ENCODE data around the gene MAP2K5. TPM values are rescaled to one million over a fixed set of nuclear protein-coding genes. Genes with fewer than 3 reads are reported as not detected.

Gene MAP2K5
- 18.1 and 21.7 TPM in 2 replicates for total RNA-seq

- intact Hi-C loops (cut with micrococcal nuclease) = loop anchor here (2.0 to 5.0 kb wide), 3 partner anchors 22 to 300 kb away; partner anchors contain the start of gene C15orf61
These were observed at the start of gene MAP2K5 for GRCh38 chr15:67542420-67543347. TSS of gene MAP2K5 (plus strand) at chr15:67542703. CDS start at chr15:67543336, 633 bp downstream.

- intact Hi-C loops (cut with micrococcal nuclease) = no loop called here
These were observed 46.9 kb upstream of the MAP2K5 start for GRCh38 chr15:67495585-67495984.

GRCh38 chr15:67501177-67501835, 41.2 kb upstream of the MAP2K5 start:
- intact Hi-C loops (cut with micrococcal nuclease) = loop anchor here (5.0 kb wide), 1 partner anchor 336 kb away; no protein-coding TSS in a partner anchor

- intact Hi-C loops (cut with micrococcal nuclease) = loop anchor here (5.0 kb wide), 1 partner anchor 335 kb away; no protein-coding TSS in a partner anchor
These were observed 40.6 kb upstream of the MAP2K5 start for GRCh38 chr15:67501836-67502461.

- intact Hi-C loops (cut with micrococcal nuclease) = loop anchor here (5.0 kb wide), 1 partner anchor 333 kb away; no protein-coding TSS in a partner anchor
These were observed 38.4 kb upstream of the MAP2K5 start for GRCh38 chr15:67504056-67504455.

- intact Hi-C loops (cut with micrococcal nuclease) = loop anchor here (5.0 kb wide), 1 partner anchor 333 kb away; no protein-coding TSS in a partner anchor
These were observed 37.7 kb upstream of the MAP2K5 start for GRCh38 chr15:67504796-67505195.

- intact Hi-C loops (cut with micrococcal nuclease) = no loop called here
These were observed 36.6 kb upstream of the MAP2K5 start for GRCh38 chr15:67505675-67506572.

- intact Hi-C loops (cut with micrococcal nuclease) = no loop called here
These were observed 35.4 kb upstream of the MAP2K5 start for GRCh38 chr15:67506775-67507747.

GRCh38 chr15:67508407-67508806, 34.1 kb upstream of the MAP2K5 start:
- intact Hi-C loops (cut with micrococcal nuclease) = no loop called here

GRCh38 chr15:67509918-67510317, 32.6 kb upstream of the MAP2K5 start:
- intact Hi-C loops (cut with micrococcal nuclease) = no loop called here

- intact Hi-C loops (cut with micrococcal nuclease) = no loop called here
These were observed 31.8 kb upstream of the MAP2K5 start for GRCh38 chr15:67510597-67511190.

GRCh38 chr15:67511606-67512005, 30.9 kb upstream of the MAP2K5 start:
- intact Hi-C loops (cut with micrococcal nuclease) = no loop called here

GRCh38 chr15:67512140-67512539, 30.4 kb upstream of the MAP2K5 start:
- intact Hi-C loops (cut with micrococcal nuclease) = no loop called here

GRCh38 chr15:67512933-67513714, 29.4 kb upstream of the MAP2K5 start:
- intact Hi-C loops (cut with micrococcal nuclease) = no loop called here

- intact Hi-C loops (cut with micrococcal nuclease) = no loop called here
These were observed 27.4 kb upstream of the MAP2K5 start for GRCh38 chr15:67515090-67515489.

GRCh38 chr15:67515557-67515956, 26.9 kb upstream of the MAP2K5 start:
- intact Hi-C loops (cut with micrococcal nuclease) = no loop called here

GRCh38 chr15:67520321-67521028, 22.0 kb upstream of the MAP2K5 start:
- intact Hi-C loops (cut with micrococcal nuclease) = loop anchor here (1.0 to 10.0 kb wide), 5 partner anchors 22 to 757 kb away; partner anchors contain the start of genes FEM1B and MAP2K5
